Measurements from ENCODE around the gene RGS6.

Gene RGS6

DNA sequence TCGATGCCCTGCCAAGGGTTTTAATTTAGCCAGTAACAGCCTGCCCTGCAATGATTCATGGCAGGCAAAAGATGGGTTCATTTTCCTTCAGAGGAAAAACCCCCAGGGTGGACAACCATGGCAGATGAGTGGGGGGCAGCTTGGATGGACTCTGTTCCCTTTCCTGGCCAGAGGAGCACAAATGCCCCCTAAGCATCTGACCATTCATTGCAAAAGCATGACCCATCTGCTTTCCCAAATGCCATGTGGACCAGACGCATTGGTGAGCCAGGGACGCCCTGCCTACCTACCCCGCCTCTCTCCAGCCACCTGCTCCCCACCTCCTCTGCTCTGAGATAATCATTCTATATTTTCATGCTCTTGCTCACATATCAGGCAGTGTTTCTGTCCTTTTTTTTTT lies 679.8 kb downstream of the RGS6 start:
- no peak for DNase-seq

DNA sequence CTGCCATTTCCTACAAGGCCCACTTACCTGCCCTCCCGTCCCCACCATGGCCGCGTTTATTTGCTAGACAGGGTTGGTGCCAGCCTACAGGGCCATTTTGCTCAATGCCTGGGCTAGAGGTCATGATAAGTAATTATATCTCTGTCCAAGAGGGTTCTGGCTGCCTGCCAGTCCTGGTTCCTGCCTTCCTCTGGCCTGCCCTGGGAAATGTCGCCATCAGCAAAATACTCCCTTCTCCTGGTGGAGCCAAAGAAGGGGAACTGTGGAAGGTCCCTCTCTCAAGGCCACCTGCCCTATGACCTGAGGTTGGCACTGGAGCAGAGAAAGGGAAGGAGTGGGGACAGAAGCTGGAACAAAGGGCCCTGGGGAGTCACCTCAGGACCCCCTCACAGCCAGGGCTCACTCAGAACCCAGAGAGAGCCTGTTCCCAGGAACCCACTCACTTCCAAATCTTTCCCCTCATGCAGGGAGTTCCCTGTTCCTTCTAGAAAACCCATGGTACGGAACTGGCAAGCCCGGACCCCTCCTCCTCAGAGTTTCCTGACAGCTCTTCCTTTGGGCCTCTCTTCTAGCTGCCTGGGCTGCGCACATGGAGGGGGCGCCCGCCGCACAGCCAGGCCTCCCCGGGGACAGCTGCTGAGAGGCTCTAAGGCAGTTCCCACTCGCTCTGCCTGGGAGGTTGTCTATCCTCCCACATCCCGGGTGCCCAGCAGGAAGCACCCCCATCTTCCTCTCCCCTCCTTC lies 681.2 kb downstream of the RGS6 start:
- no peak for DNase-seq

DNA sequence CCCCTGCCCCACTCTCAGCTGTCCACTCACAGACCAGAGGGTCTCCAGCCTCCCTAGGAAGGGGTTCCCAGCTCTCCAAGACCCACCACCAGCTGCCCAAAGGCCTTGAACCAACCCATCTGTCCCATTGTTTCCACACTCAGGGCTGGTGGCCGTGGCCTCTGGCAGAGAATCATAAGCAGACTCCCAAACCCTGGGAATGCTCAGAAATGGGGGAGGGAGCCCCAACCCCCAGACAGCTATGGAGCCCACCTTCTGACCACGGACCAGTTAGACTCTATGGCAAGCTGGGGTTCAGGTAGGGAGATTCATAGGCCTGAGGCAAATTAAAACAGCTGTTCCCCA lies 681.7 kb downstream of the RGS6 start:
- DNase-seq = no peak

DNA sequence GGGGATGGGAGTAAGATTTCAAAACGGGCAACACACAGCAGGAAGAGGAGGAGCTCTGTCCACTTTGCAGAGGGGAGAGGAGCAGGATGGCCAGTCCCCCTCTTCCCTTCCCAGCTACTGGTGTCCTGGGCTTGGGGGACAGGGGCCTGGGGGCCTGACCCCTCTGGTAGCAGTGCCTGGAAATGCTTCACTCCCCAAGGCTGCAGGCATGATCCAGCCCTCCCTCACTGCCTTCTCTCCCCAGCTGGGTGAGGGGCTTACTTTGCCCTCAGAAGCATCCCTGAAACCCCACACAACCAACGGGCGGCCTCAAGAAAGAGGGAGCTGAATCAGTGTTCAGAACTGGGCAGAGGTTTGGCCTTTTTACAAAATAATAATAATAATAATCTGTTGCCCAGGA lies 682.1 kb downstream of the RGS6 start:
- no peak for DNase-seq

DNA sequence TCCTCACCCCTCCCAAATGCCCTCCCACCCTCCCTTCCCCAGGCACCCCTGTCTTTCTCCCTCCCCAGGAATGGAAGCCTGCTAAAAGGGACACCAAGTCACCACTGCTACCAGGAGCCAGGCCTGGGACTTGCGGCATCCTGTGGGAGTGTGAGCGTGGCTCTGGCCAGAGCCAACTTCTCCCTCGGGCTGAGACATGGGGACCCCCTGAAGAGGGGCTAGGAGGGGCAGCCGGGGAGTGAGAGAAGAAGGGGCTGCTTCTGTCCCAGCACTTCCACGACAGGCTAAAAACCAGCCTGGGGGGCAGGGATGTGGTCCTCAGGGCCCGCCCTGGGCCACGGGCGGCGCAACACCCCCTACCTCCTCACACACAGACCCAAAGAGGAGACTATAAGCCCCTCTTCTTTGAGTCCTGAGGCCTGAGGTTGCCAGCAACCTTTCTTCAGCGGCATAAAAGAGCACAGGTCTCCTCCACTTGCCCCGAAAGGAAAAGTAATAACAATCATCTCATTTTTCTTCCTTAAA lies 682.7 kb downstream of the RGS6 start:
- no peak for DNase-seq

DNA sequence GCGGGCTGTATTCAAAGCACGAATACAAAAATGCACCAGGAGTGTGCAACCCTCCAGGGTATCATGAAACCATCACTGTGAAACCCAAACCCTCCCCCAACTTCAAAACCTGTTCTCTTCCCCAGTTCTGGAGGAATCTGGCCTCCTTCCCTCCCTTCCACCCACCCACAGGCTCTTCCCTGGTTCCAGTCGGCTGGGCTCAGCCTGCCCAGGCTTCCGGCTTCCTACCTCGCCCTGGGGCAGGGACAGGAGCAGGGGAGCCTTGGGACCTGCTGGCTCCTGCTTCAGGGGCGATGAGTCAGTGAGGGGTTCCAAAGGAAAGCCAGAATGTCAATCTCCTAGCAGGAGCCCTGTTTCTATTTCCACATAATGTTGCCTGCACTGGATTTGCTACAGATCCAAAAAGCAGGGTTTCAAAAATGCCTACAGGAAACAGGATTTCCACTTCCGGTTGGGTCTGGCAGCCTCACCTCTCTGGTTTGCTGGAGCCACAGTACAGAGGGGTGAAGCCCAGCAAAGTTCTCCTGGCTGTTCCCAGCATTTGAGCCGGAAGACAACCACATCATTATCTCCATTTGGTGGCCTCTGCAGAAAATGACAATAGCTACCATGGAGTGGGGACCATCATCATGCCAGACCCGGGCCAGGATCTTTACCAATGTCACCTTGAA lies 683.4 kb downstream of the RGS6 start:
- no peak for DNase-seq
